Bronchial epithelial cell (primary cell): ENCODE results near the gene NUDT15. TPM values are rescaled to one million over a fixed set of nuclear protein-coding genes. Genes with fewer than 3 reads are reported as not detected.
A peak's percentile ranks its signal among the peaks of the same experiment; 100 is the strongest.
"Not testable (repeated sequence)": the region's sequence is repeated elsewhere in the genome, so short reads cannot be mapped to it uniquely, and the experiment has no call there.

Experiments used
- DNase-seq: peaks from one replicate; pipeline ENCODE4 v3.0.0-alpha.2; 2010; ENCODE audit warnings: low read depth
- FAIRE-seq: peaks from 2 replicates; lab custom pipeline; 2011; peaks lifted over from hg19 to GRCh38; lab: Jason Lieb, UNC
- H3K27me3 ChIP-seq: 2 replicates; pipeline ENCODE4 v1.5.1; 2011; ENCODE audit warnings: low read length; ENCODE audit not compliant: control insufficient read depth, insufficient read depth
- H3K36me3 ChIP-seq: 2 replicates; pipeline ENCODE4 v1.5.1; 2011; ENCODE audit warnings: low read length; ENCODE audit not compliant: control insufficient read depth, insufficient read depth
- H3K4me3 ChIP-seq: 2 replicates; pipeline ENCODE4 v1.5.1; 2011; ENCODE audit warnings: mild to moderate bottlenecking, low read depth, low read length, control low read depth
- total RNA-seq: library from RNA; depleted of rRNA; stranded (reverse); fragments of >200 nt; gene quantifications from 2 replicates; pipeline ENCODE4 v1.2.1, GENCODE V29; 2014
- TF ChIP-seq, protein P1 (sequence below): IDR thresholded peaks from 2 replicates; pipeline ENCODE4 v1.5.1; 2011; ENCODE audit warnings: mild to moderate bottlenecking, moderate library complexity, low read length, control low read depth, inconsistent platforms; ENCODE audit not compliant: insufficient read depth, severe bottlenecking

The NUDT15 gene
- total RNA-seq, 1 donor from 2014 or later = 25.3 TPM

DNA sequence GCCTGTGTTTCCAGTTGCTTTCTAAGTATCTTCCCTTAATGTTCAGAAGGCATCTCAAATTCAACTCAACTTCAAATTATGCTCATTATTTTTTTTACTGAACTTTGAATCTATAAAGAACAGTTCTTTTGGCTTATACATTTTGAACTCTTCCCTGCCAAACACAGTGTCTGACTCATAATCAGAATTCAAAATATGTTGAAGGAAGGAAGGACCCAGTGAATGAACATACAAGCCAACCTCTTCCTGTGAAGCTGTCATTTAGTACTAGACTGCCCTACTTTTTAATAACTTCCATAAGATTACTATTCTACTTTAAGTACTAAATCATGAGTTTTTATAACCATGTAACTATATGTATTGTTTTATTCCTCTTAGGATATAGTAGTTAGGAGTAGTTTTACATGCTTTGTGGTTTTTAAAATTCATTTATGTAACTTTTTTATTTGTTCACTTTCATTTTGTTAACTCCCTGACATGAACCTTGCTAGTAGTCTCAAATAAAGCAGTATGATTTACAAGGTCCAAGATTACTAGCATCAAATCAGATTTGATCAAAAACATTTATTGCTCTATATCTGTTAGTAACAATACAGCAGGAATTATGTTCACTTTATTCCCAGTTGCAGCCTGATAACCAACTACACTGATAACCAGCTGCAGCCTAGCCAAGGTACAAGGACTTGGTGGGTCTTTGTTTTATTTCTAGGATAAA is 6.4 kb downstream of the NUDT15 start:
- Histone ChIP-seq H3K36me3 (peaks cover 2% of the 10 kb centered on the region), H3K27me3 (no peaks in the 10 kb centered on the region), H3K4me3 (no peak overlapping the region)
- peak; percentile 38 for DNase-seq
- FAIRE-seq = no peak
- TF ChIP-seq, protein P1, sequence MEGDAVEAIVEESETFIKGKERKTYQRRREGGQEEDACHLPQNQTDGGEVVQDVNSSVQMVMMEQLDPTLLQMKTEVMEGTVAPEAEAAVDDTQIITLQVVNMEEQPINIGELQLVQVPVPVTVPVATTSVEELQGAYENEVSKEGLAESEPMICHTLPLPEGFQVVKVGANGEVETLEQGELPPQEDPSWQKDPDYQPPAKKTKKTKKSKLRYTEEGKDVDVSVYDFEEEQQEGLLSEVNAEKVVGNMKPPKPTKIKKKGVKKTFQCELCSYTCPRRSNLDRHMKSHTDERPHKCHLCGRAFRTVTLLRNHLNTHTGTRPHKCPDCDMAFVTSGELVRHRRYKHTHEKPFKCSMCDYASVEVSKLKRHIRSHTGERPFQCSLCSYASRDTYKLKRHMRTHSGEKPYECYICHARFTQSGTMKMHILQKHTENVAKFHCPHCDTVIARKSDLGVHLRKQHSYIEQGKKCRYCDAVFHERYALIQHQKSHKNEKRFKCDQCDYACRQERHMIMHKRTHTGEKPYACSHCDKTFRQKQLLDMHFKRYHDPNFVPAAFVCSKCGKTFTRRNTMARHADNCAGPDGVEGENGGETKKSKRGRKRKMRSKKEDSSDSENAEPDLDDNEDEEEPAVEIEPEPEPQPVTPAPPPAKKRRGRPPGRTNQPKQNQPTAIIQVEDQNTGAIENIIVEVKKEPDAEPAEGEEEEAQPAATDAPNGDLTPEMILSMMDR = no peak

- Histone ChIP-seq H3K27me3 (no peaks in the 10 kb centered on the region), H3K4me3 (no peak overlapping the region), H3K36me3 (peaks cover 2% of the 10 kb centered on the region)
- FAIRE-seq = no peak
- TF ChIP-seq, protein P1 = no peak
- no peak for DNase-seq
Observed at GRCh38 chr13:48050550-48050949, 13.0 kb downstream of the NUDT15 start.

- TF ChIP-seq, protein P1 = no peak
- peaks cover 2% of the 10 kb centered on the region for H3K36me3 ChIP-seq
- FAIRE-seq = no peak
- H3K4me3 ChIP-seq = no peak overlapping the region
- DNase-seq = no peak
- no peaks in the 10 kb centered on the region for H3K27me3 ChIP-seq
Observed at GRCh38 chr13:48054601-48055000, 17.1 kb downstream of the NUDT15 start.

DNA sequence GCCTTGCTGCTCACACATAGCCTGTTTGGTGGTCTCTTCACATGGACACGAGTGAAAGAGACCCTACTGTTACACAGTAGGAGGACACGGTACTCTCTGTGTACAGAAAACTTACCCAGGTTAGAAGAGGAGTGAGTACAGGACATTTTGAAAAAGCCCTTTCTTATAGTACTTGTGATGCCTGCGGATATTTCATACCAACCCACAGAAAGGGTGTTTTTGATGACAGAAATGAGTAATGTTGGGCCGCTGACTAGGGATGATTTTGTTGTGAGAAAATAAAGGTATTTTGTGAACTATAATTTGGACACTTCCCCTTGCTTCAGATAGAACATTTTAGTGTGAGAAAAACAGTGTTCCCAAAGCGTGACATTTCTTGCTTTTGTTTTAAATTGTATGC is 18.2 kb downstream of the NUDT15 start:
- no peaks in the 10 kb centered on the region for H3K36me3 ChIP-seq
- no peak overlapping the region for H3K4me3 ChIP-seq
- FAIRE-seq (no peak), DNase-seq (no peak)
- H3K27me3 ChIP-seq = no peaks in the 10 kb centered on the region
- TF ChIP-seq, protein P1 = no peak

DNA sequence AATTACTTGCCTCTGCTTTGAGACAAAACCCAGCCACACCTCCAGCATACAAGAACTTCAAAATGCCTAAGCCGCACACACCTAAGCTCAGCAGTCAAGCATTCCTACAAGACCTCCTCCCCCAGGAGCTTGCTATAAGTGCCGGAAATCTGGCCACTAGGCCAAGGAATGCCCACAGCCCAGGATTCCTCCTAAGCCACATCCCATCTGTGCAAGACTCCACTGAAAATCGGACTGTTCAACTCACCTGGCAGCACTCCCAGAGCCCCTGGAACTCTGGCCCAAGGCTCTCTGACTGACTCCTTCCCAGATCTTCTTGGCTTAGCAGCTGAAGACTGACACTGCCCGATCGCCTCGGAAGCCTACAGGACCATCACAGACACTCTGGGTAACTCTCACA is 21.0 kb downstream of the NUDT15 start:
- DNase-seq, FAIRE-seq, H3K27me3 ChIP-seq, H3K36me3 ChIP-seq, H3K4me3 ChIP-seq: not testable (repeated sequence)

DNA sequence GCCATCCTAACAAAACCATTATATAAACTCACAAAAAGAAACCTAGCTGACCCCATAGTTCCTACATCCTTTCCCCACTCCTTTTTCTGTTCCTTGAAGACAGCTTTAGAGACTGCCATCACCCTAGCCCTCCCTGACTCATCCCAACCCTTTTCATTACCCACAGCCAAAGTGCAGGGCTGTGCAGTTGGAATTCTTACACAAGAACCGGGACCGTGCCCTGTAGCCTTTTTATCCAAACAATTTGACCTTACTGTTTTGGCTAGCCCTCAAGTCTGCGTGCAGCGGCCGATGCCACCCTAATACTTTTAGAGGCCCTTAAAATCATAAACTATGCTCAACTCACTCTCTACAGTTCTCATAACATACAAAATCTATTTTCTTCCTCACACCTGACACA is 22.4 kb downstream of the NUDT15 start:
- not testable (repeated sequence) for FAIRE-seq, H3K27me3 ChIP-seq, H3K36me3 ChIP-seq, H3K4me3 ChIP-seq, DNase-seq
